Upper lobe of left lung (tissue), 6 donors: ENCODE measurements around the gene NLGN1. TPM values are rescaled to one million over a fixed set of nuclear protein-coding genes. Genes with fewer than 3 reads are reported as not detected.

Experiments
- ATAC-seq, 2 donors: fragments of 200-7000 bp; cut with Tn5 transposase; one replicate each; pipeline ENCODE4 v1.9.1; 2022; ENCODE audit warnings: mild to moderate bottlenecking in 2 of 2, moderate library complexity in 2 of 2; ENCODE audit not compliant: low FRiP score in 2 of 2
- DNase-seq, 2 donors: peaks; one replicate each; pipeline ENCODE4 v3.0.0-alpha.2; 2019 to 2020
- H3K27ac ChIP-seq, 4 donors: fragments of 200-600 bp; sonication (generic); one replicate each; pipeline ENCODE4 v1.5.1; 2016 to 2019
- H3K27me3 ChIP-seq, 4 donors: fragments of 200-600 bp; sonication (generic); one replicate each; pipeline ENCODE4 v1.5.1; 2017 to 2019
- H3K36me3 ChIP-seq, 4 donors: fragments of 200-600 bp; sonication (generic); one replicate each; pipeline ENCODE4 v1.5.1; 2016 to 2019
- H3K4me1 ChIP-seq, 4 donors: fragments of 200-600 bp; sonication (generic); one replicate each; pipeline ENCODE4 v1.5.1; 2018 to 2019
- H3K4me3 ChIP-seq, 4 donors: fragments of 200-600 bp; sonication (generic); one replicate each; pipeline ENCODE4 v1.5.1; 2017 to 2019; ENCODE audit warnings: mild to moderate bottlenecking in 2 of 4, moderate library complexity in 1 of 4
- H3K9me3 ChIP-seq, 4 donors: fragments of 200-600 bp; sonication (generic); one replicate each; pipeline ENCODE4 v1.5.1; 2018 to 2019
- CTCF ChIP-seq, 6 experiments: fragments of 450-650 bp in 4 of 6; fragments of 200-600 bp in 2 of 6; sonication (generic) in 2 of 6; IDR thresholded peaks; one replicate each; pipeline ENCODE4 v1.5.1; 2016 to 2019; ENCODE audit warnings: antibody characterized with exemption in 6 of 6
- EP300 ChIP-seq, 4 donors: sonication (generic); formaldehyde crosslinking; IDR thresholded peaks; one replicate each; pipeline ENCODE4 v1.5.1; 2017; ENCODE audit warnings: antibody characterized with exemption in 4 of 4, control low read depth in 2 of 4
- POLR2A ChIP-seq, 4 donors: fragments of 450-650 bp; IDR thresholded peaks; one replicate each; pipeline ENCODE4 v1.5.1; 2016 to 2017; ENCODE audit warnings: antibody characterized with exemption in 4 of 4, mild to moderate bottlenecking in 2 of 4
- POLR2AphosphoS5 ChIP-seq, 2 donors: sonication (generic); formaldehyde crosslinking; IDR thresholded peaks; one replicate each; pipeline ENCODE4 v1.5.1; 2017; ENCODE audit warnings: antibody characterized with exemption in 2 of 2
- WGBS, 2 donors: methylation state at CpG; one replicate each; pipeline ENCODE4 v1.1.5; 2017 to 2018; 5-methylcytosine and 5-hydroxymethylcytosine counted together
- total RNA-seq, 6 donors: library from RNA; depleted of rRNA in 4 of 6; stranded (reverse); fragments of >200 nt in 4 of 6; gene quantifications; one replicate each; pipeline versions ENCODE4 v1.1.0 to v1.2.1, GENCODE V29; 2016 to 2021
- donor health status: DM: no; HTN: no; CAD: no; lungs with moderate emphysema.
- donor health status: DM: no; HTN: yes; CAD: no; lungs with severe emphysema.

The NLGN1 gene
- total RNA-seq, 6 donors from 2014 or later, result under 0.01 to 3.5 (median 1.9) TPM

GRCh38 chr3:173773800-173774199 lies 376.3 kb downstream of the NLGN1 start:
- ATAC-seq (no peak), DNase-seq (no peak)
- Histone ChIP-seq H3K4me1 (no peaks in the 10 kb centered on the region), H3K27ac (no peak overlapping the region), H3K27me3 (no peaks in the 10 kb centered on the region), H3K9me3 (no peaks in the 10 kb centered on the region), H3K36me3 (no peaks in the 10 kb centered on the region), H3K4me3 (no peak overlapping the region)
- 89 to 91% methylated on average over 3 of the region's 3 CpGs for WGBS, 2 donors
- TF ChIP-seq EP300 (IDR thresholded peaks at IDR 0.05) (no peak), POLR2AphosphoS5 (IDR thresholded peaks at IDR 0.05) (no peak), POLR2A (IDR thresholded peaks at IDR 0.05) (no peak), CTCF (IDR thresholded peaks at IDR 0.05) (no peak)

- Histone ChIP-seq H3K4me3 (no peak overlapping the region), H3K9me3 (no peaks in the 10 kb centered on the region), H3K27me3 (no peaks in the 10 kb centered on the region), H3K27ac (no peak overlapping the region), H3K36me3 (no peaks in the 10 kb centered on the region), H3K4me1 (no peaks in the 10 kb centered on the region)
- DNase-seq (no peak), ATAC-seq (no peak)
- TF ChIP-seq POLR2A (IDR thresholded peaks at IDR 0.05) (no peak), POLR2AphosphoS5 (IDR thresholded peaks at IDR 0.05) (no peak), CTCF (IDR thresholded peaks at IDR 0.05) (no peak), EP300 (IDR thresholded peaks at IDR 0.05) (no peak)
These were observed 376.8 kb downstream of the NLGN1 start for GRCh38 chr3:173774294-173774693.

DNA sequence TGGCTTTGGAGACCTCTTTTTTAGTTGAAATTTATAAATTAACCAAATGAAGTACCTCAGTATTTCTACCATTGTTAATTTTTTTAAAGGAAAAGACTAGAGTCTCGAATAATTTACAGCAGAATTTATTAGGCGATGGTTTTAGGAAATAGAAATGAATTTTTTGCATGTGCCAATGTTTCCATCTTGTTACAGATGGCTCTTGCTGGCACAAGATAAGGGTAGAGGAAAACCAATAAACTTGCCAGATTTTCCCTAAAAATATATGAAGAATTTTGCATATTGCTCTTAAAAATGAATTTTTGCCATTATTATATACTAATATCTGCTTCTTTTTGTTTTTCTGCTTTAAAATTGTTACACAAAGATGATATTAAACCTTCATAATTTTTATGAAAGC lies 380.7 kb downstream of the NLGN1 start:
- no peaks in the 10 kb centered on the region for H3K4me1 ChIP-seq
- no peak overlapping the region for H3K4me3 ChIP-seq
- ATAC-seq (no peak), DNase-seq (no peak)
- no peaks in the 10 kb centered on the region for H3K9me3 ChIP-seq
- no peaks in the 10 kb centered on the region for H3K36me3 ChIP-seq
- no peaks in the 10 kb centered on the region for H3K27me3 ChIP-seq
- 86 to 94% methylated on average over 2 of the region's 2 CpGs for WGBS, 2 donors
- no peak for TF ChIP-seq EP300 (IDR thresholded peaks at IDR 0.05)
- TF ChIP-seq POLR2AphosphoS5 (IDR thresholded peaks at IDR 0.05), result no peak
- no peak for TF ChIP-seq POLR2A (IDR thresholded peaks at IDR 0.05)
- no peak for TF ChIP-seq CTCF (IDR thresholded peaks at IDR 0.05)
- H3K27ac ChIP-seq, result no peak overlapping the region

- no peaks in the 10 kb centered on the region for H3K27me3 ChIP-seq
- no peak overlapping the region for H3K4me3 ChIP-seq
- 86 to 88% methylated on average over 3 of the region's 3 CpGs for WGBS, 2 donors
- no peaks in the 10 kb centered on the region for H3K36me3 ChIP-seq
- H3K27ac ChIP-seq, result no peak overlapping the region
- no peak for DNase-seq
- no peaks in the 10 kb centered on the region for H3K4me1 ChIP-seq
- no peak for ATAC-seq
- no peak for TF ChIP-seq POLR2A (IDR thresholded peaks at IDR 0.05)
- no peak for TF ChIP-seq EP300 (IDR thresholded peaks at IDR 0.05)
- TF ChIP-seq POLR2AphosphoS5 (IDR thresholded peaks at IDR 0.05), result no peak
- no peak for TF ChIP-seq CTCF (IDR thresholded peaks at IDR 0.05)
- H3K9me3 ChIP-seq, result no peaks in the 10 kb centered on the region
These were observed 382.5 kb downstream of the NLGN1 start for GRCh38 chr3:173780067-173780466.

DNA sequence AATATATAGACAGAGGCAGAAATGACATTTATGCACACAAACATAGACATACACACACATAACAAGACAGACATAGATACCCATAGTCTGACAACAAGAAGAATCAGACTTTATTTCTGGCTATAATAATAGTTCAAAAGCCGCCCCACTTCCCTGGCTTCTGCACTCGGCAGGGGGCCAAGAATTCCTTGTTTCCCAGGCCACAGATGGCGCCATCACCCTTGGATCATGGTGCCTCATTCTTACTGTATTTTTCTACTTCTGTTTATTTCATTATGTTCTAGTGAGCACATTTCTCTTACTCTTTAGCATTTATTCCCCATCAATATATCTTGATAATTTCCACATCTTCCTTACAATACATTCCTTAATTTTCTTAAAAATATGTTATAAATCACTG lies 387.5 kb downstream of the NLGN1 start:
- no peaks in the 10 kb centered on the region for H3K27me3 ChIP-seq
- no peak overlapping the region for H3K27ac ChIP-seq
- no peaks in the 10 kb centered on the region for H3K36me3 ChIP-seq
- DNase-seq (no peak), ATAC-seq (no peak)
- H3K4me1 ChIP-seq, result no peaks in the 10 kb centered on the region
- TF ChIP-seq CTCF (IDR thresholded peaks at IDR 0.05), result no peak
- no peak for TF ChIP-seq EP300 (IDR thresholded peaks at IDR 0.05)
- TF ChIP-seq POLR2AphosphoS5 (IDR thresholded peaks at IDR 0.05), result no peak
- TF ChIP-seq POLR2A (IDR thresholded peaks at IDR 0.05), result no peak
- no peak overlapping the region for H3K4me3 ChIP-seq
- no peaks in the 10 kb centered on the region for H3K9me3 ChIP-seq
- WGBS, 2 donors, result 82 to 88% methylated on average over 3 of the region's 3 CpGs
